Fibroblast of lung (primary cell): Measurements from ENCODE around the gene PDSS2. TPM values are rescaled to one million over a fixed set of nuclear protein-coding genes. Genes with fewer than 3 reads are reported as not detected.

Experiments
- DNase-seq, 2 donors: peaks; one replicate each; pipeline versions ENCODE4 v3.0.0 to v3.0.0-alpha.2; 2010; ENCODE audit warnings: low read depth in 2 of 2
- H2AFZ ChIP-seq: 2 replicates; pipeline ENCODE4 v1.5.1; 2012; ENCODE audit warnings: low read length, control low read depth, inconsistent platforms
- H3K27ac ChIP-seq: 2 replicates; pipeline ENCODE4 v1.5.1; 2011; ENCODE audit warnings: low read length, control low read depth; ENCODE audit not compliant: insufficient read depth
- H3K27me3 ChIP-seq: 2 replicates; pipeline ENCODE4 v1.5.1; 2011; ENCODE audit warnings: mild to moderate bottlenecking, low read length; ENCODE audit not compliant: control insufficient read depth, insufficient read depth
- H3K36me3 ChIP-seq: 2 replicates; pipeline ENCODE4 v1.5.1; 2011; ENCODE audit warnings: low read length; ENCODE audit not compliant: control insufficient read depth, insufficient read depth
- H3K4me1 ChIP-seq: 2 replicates; pipeline ENCODE4 v1.5.1; 2011; ENCODE audit warnings: low read length; ENCODE audit not compliant: control insufficient read depth, insufficient read depth; ENCODE audit errors: extremely low read depth
- H3K4me2 ChIP-seq: 2 replicates; pipeline ENCODE4 v1.5.1; 2011; ENCODE audit warnings: low read length, control low read depth; ENCODE audit not compliant: insufficient read depth; ENCODE audit errors: extremely low read depth
- H3K4me3 ChIP-seq, 4 experiments: fragments of 200-600 bp in 1 of 4; sonication (generic) in 1 of 4; replicated peaks in 1 of 4; 2 replicates each; pipeline ENCODE4 v1.5.1; 2011 to 2016; ENCODE audit warnings: low read length in 4 of 4, low read depth in 3 of 4, mild to moderate bottlenecking in 3 of 4, control low read depth in 2 of 4, inconsistent platforms in 1 of 4, mixed read lengths in 1 of 4; ENCODE audit not compliant: insufficient read depth in 1 of 4; ENCODE audit errors: control extremely low read depth in 1 of 4
- H3K79me2 ChIP-seq: 2 replicates; pipeline ENCODE4 v1.5.1; 2012; ENCODE audit warnings: mild to moderate bottlenecking, low read length, inconsistent platforms; ENCODE audit not compliant: control insufficient read depth, insufficient read depth
- H3K9ac ChIP-seq: 2 replicates; pipeline ENCODE4 v1.5.1; 2011; ENCODE audit warnings: mild to moderate bottlenecking, low read length, control low read depth; ENCODE audit not compliant: insufficient read depth
- H3K9me3 ChIP-seq: 2 replicates; pipeline ENCODE4 v1.5.1; 2012; ENCODE audit warnings: low read depth, low read length; ENCODE audit not compliant: control insufficient read depth, insufficient read depth
- H4K20me1 ChIP-seq: 2 replicates; pipeline ENCODE4 v1.5.1; 2011; ENCODE audit warnings: low read length; ENCODE audit not compliant: control insufficient read depth, insufficient read depth; ENCODE audit errors: extremely low read depth
- CTCF ChIP-seq, 2 donors: IDR thresholded peaks in 1 of 2; conservative IDR thresholded peaks in 1 of 2; 1 replicate in 1 of 2; 2 replicates in 1 of 2; pipeline ENCODE4 v1.5.1; 2011 to 2012; ENCODE audit warnings: low read length in 2 of 2, control low read depth in 1 of 2, inconsistent platforms in 1 of 2, low read depth in 1 of 2, mild to moderate bottlenecking in 1 of 2
- EZH2 ChIP-seq: IDR thresholded peaks from 2 replicates; pipeline ENCODE4 v1.5.1; 2012; ENCODE audit warnings: low read length, control low read depth, mild to moderate bottlenecking; ENCODE audit errors: missing control alignments
- polyA plus RNA-seq, 2 donors: library from polyadenylated mRNA; depleted of rRNA in 1 of 2; stranded (reverse) in 1 of 2; unstranded in 1 of 2; fragments of >200 nt; gene quantifications; 2 replicates each; pipeline ENCODE4 v1.2.1, GENCODE V29; 2011 to 2012; ENCODE audit warnings: missing spikeins in 1 of 2
- total RNA-seq: library from RNA; depleted of rRNA; stranded (reverse); fragments of >200 nt; gene quantifications from 2 replicates; pipeline ENCODE4 v1.2.1, GENCODE V29; 2014

The PDSS2 gene
- total and polyA plus RNA-seq, 2 donors (not counting 1 experiment from before 2014, with no cell fraction given) = 12.1 to 13.8 TPM

- no peaks in the 10 kb centered on the region for H3K36me3 ChIP-seq
- no peak for DNase-seq
- no peaks in the 10 kb centered on the region for H3K4me1 ChIP-seq
- H3K9me3 ChIP-seq = no peaks in the 10 kb centered on the region
- H2AFZ ChIP-seq = no peak overlapping the region
- no peak overlapping the region for H3K4me3 ChIP-seq
- H3K9ac ChIP-seq = no peak overlapping the region
- no peak overlapping the region for H3K4me2 ChIP-seq
- TF ChIP-seq CTCF (conservative IDR thresholded peaks at IDR 0.05 in 1 of 2, IDR thresholded peaks at IDR 0.05 in 1 of 2; ENCODE audit: low read depth in 1 of 2, low read length in 2 of 2) = no peak
- TF ChIP-seq EZH2 = no peak
- H3K27ac ChIP-seq = no peak overlapping the region
- H3K27me3 ChIP-seq = no peaks in the 10 kb centered on the region
- H3K79me2 ChIP-seq = no peaks in the 10 kb centered on the region
- H4K20me1 ChIP-seq = no peaks in the 10 kb centered on the region
Observed at GRCh38 chr6:107329063-107329860, 130.1 kb downstream of the PDSS2 start.

GRCh38 chr6:107328081-107328480 is 131.3 kb downstream of the PDSS2 start:
- H4K20me1 ChIP-seq = no peaks in the 10 kb centered on the region

More at GRCh38 chr6:107328081-107328480, 131.3 kb downstream of the PDSS2 start:
- TF ChIP-seq CTCF (conservative IDR thresholded peaks at IDR 0.05 in 1 of 2, IDR thresholded peaks at IDR 0.05 in 1 of 2; ENCODE audit: low read depth in 1 of 2, low read length in 2 of 2) = no peak
- TF ChIP-seq EZH2 = no peak
- H3K9ac ChIP-seq = no peak overlapping the region
- no peaks in the 10 kb centered on the region for H3K9me3 ChIP-seq
- H2AFZ ChIP-seq = no peak overlapping the region
- H3K27me3 ChIP-seq = no peaks in the 10 kb centered on the region
- no peak overlapping the region for H3K27ac ChIP-seq
- H3K4me1 ChIP-seq = no peaks in the 10 kb centered on the region
- DNase-seq = no peak
- H3K79me2 ChIP-seq = no peaks in the 10 kb centered on the region
- H3K4me2 ChIP-seq = no peak overlapping the region
- H3K4me3 ChIP-seq = no peak overlapping the region
- no peaks in the 10 kb centered on the region for H3K36me3 ChIP-seq
